ENCODE results near the gene CCDC77. TPM values are rescaled to one million over a fixed set of nuclear protein-coding genes. Genes with fewer than 3 reads are reported as not detected.
A peak's percentile ranks its signal among the peaks of the same experiment; 100 is the strongest.
"Not testable (repeated sequence)": the region's sequence is repeated elsewhere in the genome, so short reads cannot be mapped to it uniquely, and the experiment has no call there.

Gene CCDC77
- total RNA-seq, 5 donors from 2014 or later (not counting 1 experiment from before 2014, with no cell fraction given): 9.7 to 14.6 (median 10.3) TPM

DNA sequence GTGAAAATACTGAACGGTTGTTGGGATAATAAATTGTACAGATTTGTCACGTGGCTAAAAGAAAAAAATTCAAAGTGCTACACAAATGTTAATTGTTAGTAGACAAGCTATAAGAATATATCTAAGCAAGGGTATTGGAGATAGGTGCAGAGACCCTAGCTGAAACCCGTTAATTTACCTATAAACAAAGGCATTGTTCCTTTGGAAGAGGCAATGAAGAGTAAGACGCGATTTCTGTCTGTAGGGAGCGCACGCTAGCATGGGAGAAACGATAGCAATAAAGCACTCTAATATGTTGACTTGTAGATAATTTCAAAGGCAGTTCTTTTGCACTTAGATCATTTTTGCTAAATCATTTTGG is 565 bp downstream of the CCDC77 start:
- H3K27me3 ChIP-seq (replicated peaks in 1 of 2; ENCODE audit: control insufficient read depth in 2 of 2, extremely low read depth in 1 of 2, insufficient read depth in 2 of 2, low read length in 1 of 2): no peaks in the 10 kb centered on the region
- H3K4me1 ChIP-seq (ENCODE audit: control insufficient read depth in 1 of 2, extremely low read depth in 1 of 2, insufficient read depth in 2 of 2, low read length in 2 of 2): peaks cover 5 to 10% of the 10 kb centered on the region in 2 experiments
- peak in 6 of 35 experiments; percentile 3 to 36 (median 6) for DNase-seq
- peak overlapping the region; percentile 70 to 71 for H3K4me3 ChIP-seq (ENCODE audit: control insufficient read depth in 1 of 2, extremely low read depth in 1 of 2, low read length in 1 of 2)
- no peaks in the 10 kb centered on the region for H3K27me3 Mint-ChIP-seq
- ChIA-PET POLR2A (interaction anchor here in 1 of 2 donors (0.6 kb wide), 1 partner anchor 13 kb away, joined by 5 read pairs; the partner anchor contains the start of gene KDM5A), CTCF (interaction anchor here (0.5 to 2.9 kb wide), 6 partner anchors 13 to 212 kb away, joined by 3 to 26 read pairs (median 3); partner anchors contain the start of gene KDM5A (in 1 of the 2))
- no peak for ATAC-seq (replicated peaks in 1 of 4)
- H3K36me3 Mint-ChIP-seq: peaks cover 17% of the 10 kb centered on the region
- H3K4me1 Mint-ChIP-seq: peaks cover 0 to 5% (median 2%) of the 10 kb centered on the region in 3 donors
- H3K9me3 ChIP-seq: no peaks in the 10 kb centered on the region
- WGBS (ENCODE audit: insufficient coverage): 10% methylated on average over 3 of the region's 8 CpGs
- no peaks in the 10 kb centered on the region for H3K36me3 ChIP-seq (ENCODE audit: control insufficient read depth in 2 of 2, extremely low read depth in 1 of 2, insufficient read depth in 1 of 2, low read length in 1 of 2)
- no peak overlapping the region for H3K27ac Mint-ChIP-seq
- peak overlapping the region; percentile 37 for H3K27ac ChIP-seq (ENCODE audit: low read length)
- no peak overlapping the region for H3K4me3 Mint-ChIP-seq
- H3K9me3 Mint-ChIP-seq: no peaks in the 10 kb centered on the region

DNA sequence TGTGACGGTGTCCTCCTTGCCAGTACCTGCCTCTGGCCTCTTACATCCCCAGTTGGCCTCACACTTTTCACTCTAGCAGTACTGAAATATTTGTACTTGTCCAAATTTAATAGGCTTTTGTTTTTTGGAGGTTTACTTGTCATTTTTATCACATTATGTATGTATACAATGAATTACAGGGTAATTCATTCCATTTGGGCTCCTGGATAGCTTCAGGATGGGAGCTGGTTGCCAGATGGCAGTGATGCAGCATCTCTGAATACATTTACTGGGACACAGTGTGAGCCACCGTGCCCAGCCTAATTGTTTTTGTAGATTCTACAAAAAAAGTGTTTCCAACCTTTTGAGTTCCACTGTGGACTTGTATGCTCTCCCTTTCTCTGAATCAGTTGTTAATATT is 13.4 kb downstream of the CCDC77 start:
- no peak for ATAC-seq (replicated peaks in 1 of 4)
- Histone ChIP-seq H3K27ac (ENCODE audit: low read length) (no peak overlapping the region), H3K36me3 (ENCODE audit: control insufficient read depth in 2 of 2, extremely low read depth in 1 of 2, insufficient read depth in 1 of 2, low read length in 1 of 2) (peaks cover 5 to 45% of the 10 kb centered on the region in 2 donors), H3K27me3 (replicated peaks in 1 of 2; ENCODE audit: control insufficient read depth in 2 of 2, extremely low read depth in 1 of 2, insufficient read depth in 2 of 2, low read length in 1 of 2) (no peaks in the 10 kb centered on the region), H3K4me3 (ENCODE audit: control insufficient read depth in 1 of 2, extremely low read depth in 1 of 2, low read length in 1 of 2) (no peak overlapping the region), H3K4me1 (ENCODE audit: control insufficient read depth in 1 of 2, extremely low read depth in 1 of 2, insufficient read depth in 2 of 2, low read length in 2 of 2) (no peaks in the 10 kb centered on the region), H3K9me3 (no peaks in the 10 kb centered on the region)
- Mint-ChIP-seq H3K4me3 (no peak overlapping the region), H3K4me1 (no peaks in the 10 kb centered on the region), H3K27me3 (no peaks in the 10 kb centered on the region), H3K9me3 (no peaks in the 10 kb centered on the region), H3K36me3 (peaks cover 43% of the 10 kb centered on the region), H3K27ac (no peak overlapping the region)
- no peak for DNase-seq
- no CpG with 5 or more reads among the region's 2 CpGs for WGBS (ENCODE audit: insufficient coverage)
- POLR2A ChIA-PET: no interaction called here
- CTCF ChIA-PET: no interaction called here

DNA sequence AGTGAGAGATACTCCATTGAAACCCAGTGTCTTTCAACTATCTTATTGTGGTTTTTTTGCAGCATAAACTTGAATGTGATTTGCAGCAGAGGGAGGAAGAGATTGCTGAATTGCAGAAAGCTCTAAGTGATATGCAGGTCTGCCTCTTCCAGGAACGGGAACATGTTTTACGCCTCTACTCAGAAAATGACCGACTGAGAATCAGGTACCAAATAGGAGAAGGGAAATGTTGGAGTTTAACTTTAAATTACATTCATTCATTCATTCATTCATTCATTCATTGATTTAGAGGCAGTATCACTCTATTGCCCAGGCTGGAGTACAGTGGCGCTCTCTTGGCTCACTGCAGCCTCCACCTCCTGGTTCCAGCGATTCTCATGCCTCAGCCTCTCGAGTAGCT is 17.0 kb downstream of the CCDC77 start:
- POLR2A ChIA-PET: no interaction called here
- Mint-ChIP-seq H3K4me1 (no peaks in the 10 kb centered on the region), H3K9me3 (no peaks in the 10 kb centered on the region), H3K4me3 (no peak overlapping the region), H3K36me3 (peaks cover 29% of the 10 kb centered on the region), H3K27me3 (no peaks in the 10 kb centered on the region), H3K27ac (no peak overlapping the region)
- DNase-seq (no peak), ATAC-seq (replicated peaks in 1 of 4) (no peak)
- peaks cover 5 to 36% of the 10 kb centered on the region in 2 donors for H3K36me3 ChIP-seq (ENCODE audit: control insufficient read depth in 2 of 2, extremely low read depth in 1 of 2, insufficient read depth in 1 of 2, low read length in 1 of 2)
- H3K4me1 ChIP-seq (ENCODE audit: control insufficient read depth in 1 of 2, extremely low read depth in 1 of 2, insufficient read depth in 2 of 2, low read length in 2 of 2): no peaks in the 10 kb centered on the region
- H3K4me3 ChIP-seq (ENCODE audit: control insufficient read depth in 1 of 2, extremely low read depth in 1 of 2, low read length in 1 of 2): no peak overlapping the region
- 100% methylated on average over 1 of the region's 6 CpGs for WGBS (ENCODE audit: insufficient coverage)
- H3K9me3 ChIP-seq: no peaks in the 10 kb centered on the region
- CTCF ChIA-PET: no interaction called here
- H3K27ac ChIP-seq (ENCODE audit: low read length): no peak overlapping the region
- H3K27me3 ChIP-seq (replicated peaks in 1 of 2; ENCODE audit: control insufficient read depth in 2 of 2, extremely low read depth in 1 of 2, insufficient read depth in 2 of 2, low read length in 1 of 2): no peaks in the 10 kb centered on the region

DNA sequence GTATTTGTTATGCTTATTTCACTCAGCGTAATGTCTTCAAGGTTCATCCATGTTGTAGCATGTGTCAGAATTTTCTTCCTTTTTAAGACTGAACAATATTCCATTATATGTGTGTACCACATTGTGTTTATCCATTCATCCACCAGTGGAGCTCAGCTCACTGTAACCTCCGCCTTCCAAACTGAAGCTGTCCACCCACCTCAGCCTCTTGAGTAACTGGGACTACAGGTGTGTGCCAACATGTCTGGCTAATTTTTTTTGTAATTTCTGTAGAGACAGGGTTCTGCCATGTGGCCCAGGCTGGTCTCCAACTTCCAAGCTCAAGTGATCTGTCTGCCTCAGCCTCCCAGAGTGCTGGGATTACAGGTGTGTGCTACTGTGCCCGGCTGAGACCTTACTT is 21.1 kb downstream of the CCDC77 start:
- H3K4me1 Mint-ChIP-seq: no peaks in the 10 kb centered on the region
- H3K27ac Mint-ChIP-seq: no peak overlapping the region
- H3K27ac ChIP-seq (ENCODE audit: low read length): no peak overlapping the region
- no peaks in the 10 kb centered on the region for H3K27me3 ChIP-seq (replicated peaks in 1 of 2; ENCODE audit: control insufficient read depth in 2 of 2, extremely low read depth in 1 of 2, insufficient read depth in 2 of 2, low read length in 1 of 2)
- no peaks in the 10 kb centered on the region for H3K4me1 ChIP-seq (ENCODE audit: control insufficient read depth in 1 of 2, extremely low read depth in 1 of 2, insufficient read depth in 2 of 2, low read length in 2 of 2)
- ChIA-PET CTCF (no interaction called here), POLR2A (no interaction called here)
- no peak overlapping the region for H3K4me3 Mint-ChIP-seq
- H3K36me3 ChIP-seq (ENCODE audit: control insufficient read depth in 2 of 2, extremely low read depth in 1 of 2, insufficient read depth in 1 of 2, low read length in 1 of 2): peaks cover 5 to 29% of the 10 kb centered on the region in 2 donors
- H3K9me3 ChIP-seq: no peaks in the 10 kb centered on the region
- WGBS (ENCODE audit: insufficient coverage): 100% methylated on average over 1 of the region's 3 CpGs
- H3K36me3 Mint-ChIP-seq: peaks cover 29% of the 10 kb centered on the region
- H3K4me3 ChIP-seq (ENCODE audit: control insufficient read depth in 1 of 2, extremely low read depth in 1 of 2, low read length in 1 of 2): no peak overlapping the region
- no peaks in the 10 kb centered on the region for H3K27me3 Mint-ChIP-seq
- DNase-seq: no peak
- ATAC-seq (replicated peaks in 1 of 4): no peak
- H3K9me3 Mint-ChIP-seq: no peaks in the 10 kb centered on the region

DNA sequence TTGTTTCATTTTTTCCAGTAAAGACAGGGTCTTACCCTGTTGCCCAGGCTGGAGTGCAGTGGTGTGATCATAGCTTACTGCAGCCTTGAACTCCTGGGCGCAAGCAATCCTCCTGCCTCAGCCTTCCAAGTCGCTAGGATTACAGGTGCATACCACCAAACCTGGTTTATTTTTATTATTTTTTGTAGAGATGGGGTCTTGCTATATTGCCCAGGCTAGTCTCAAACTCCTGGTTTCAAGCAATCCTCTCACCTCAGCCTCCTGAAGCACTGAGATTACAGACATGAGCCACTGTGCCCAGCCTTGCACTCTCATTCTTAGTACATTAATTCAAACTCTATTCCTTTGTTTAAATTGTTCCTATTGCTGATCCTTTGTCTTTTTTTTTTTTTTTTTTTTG is 34.3 kb downstream of the CCDC77 start:
- H3K4me1 ChIP-seq (ENCODE audit: control insufficient read depth in 1 of 2, extremely low read depth in 1 of 2, insufficient read depth in 2 of 2, low read length in 2 of 2); H3K9me3 Mint-ChIP-seq; H3K27ac Mint-ChIP-seq; ATAC-seq (replicated peaks in 1 of 4); H3K4me3 Mint-ChIP-seq; POLR2A ChIA-PET; H3K27ac ChIP-seq (ENCODE audit: low read length); DNase-seq; H3K9me3 ChIP-seq; H3K4me3 ChIP-seq (ENCODE audit: control insufficient read depth in 1 of 2, extremely low read depth in 1 of 2, low read length in 1 of 2); H3K4me1 Mint-ChIP-seq; H3K27me3 Mint-ChIP-seq; H3K27me3 ChIP-seq (replicated peaks in 1 of 2; ENCODE audit: control insufficient read depth in 2 of 2, extremely low read depth in 1 of 2, insufficient read depth in 2 of 2, low read length in 1 of 2): not testable (repeated sequence)
- H3K36me3 ChIP-seq (ENCODE audit: control insufficient read depth in 2 of 2, extremely low read depth in 1 of 2, insufficient read depth in 1 of 2, low read length in 1 of 2): peaks cover 14 to 49% of the 10 kb centered on the region in 2 donors
- CTCF ChIA-PET: interaction anchor here in 1 of 2 donors (0.7 kb wide), 1 partner anchor 17 kb away, joined by 5 read pairs; no protein-coding TSS in a partner anchor
- peaks cover 63% of the 10 kb centered on the region for H3K36me3 Mint-ChIP-seq
- no CpG with 5 or more reads among the region's 2 CpGs for WGBS (ENCODE audit: insufficient coverage)

DNA sequence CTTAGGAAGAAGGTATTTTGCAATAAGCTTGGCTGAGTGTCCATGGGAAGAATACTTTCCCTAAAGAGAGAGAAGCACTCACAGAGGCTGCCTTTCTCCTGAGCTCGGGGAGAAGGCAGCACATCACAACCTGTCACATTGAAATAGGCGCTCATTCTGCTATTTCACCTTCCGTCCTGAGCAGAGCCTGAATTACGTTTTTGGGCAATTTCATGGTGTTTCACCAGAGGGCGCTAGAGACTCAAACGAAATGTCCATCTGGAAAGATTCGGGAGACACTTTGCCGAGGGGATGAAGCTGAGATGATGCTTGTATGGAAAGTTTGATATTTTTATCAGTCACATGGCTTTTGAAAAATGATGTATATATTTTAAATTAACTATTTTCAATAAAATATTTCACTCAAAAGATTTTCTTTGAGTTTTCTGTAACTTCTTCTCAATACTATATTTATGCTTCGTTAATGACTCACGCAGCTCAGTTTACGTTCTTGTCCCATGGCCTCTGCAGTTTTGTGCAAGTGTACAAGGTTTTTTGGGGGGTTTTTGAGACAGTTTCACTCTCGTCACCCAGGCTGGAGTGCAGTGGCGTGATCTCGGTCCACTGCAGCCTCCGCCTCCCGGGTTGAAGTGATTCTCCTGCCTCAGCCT is 40.9 kb downstream of the CCDC77 start:
- peak in 23 of 35 experiments; percentile 9 to 70 (median 29) for DNase-seq
- peak in 1 of 4 experiments; percentile 26 for ATAC-seq (replicated peaks in 1 of 4)

More for the DNA sequence above, 40.9 kb downstream of the CCDC77 start:
- Mint-ChIP-seq H3K4me1 (no peaks in the 10 kb centered on the region), H3K9me3 (no peaks in the 10 kb centered on the region), H3K4me3 (no peak overlapping the region), H3K36me3 (peaks cover 28% of the 10 kb centered on the region), H3K27ac (no peak overlapping the region), H3K27me3 (peaks cover 0 to 4% of the 10 kb centered on the region in 2 donors)
- Histone ChIP-seq H3K36me3 (ENCODE audit: control insufficient read depth in 2 of 2, extremely low read depth in 1 of 2, insufficient read depth in 1 of 2, low read length in 1 of 2) (peaks cover 0 to 17% of the 10 kb centered on the region in 2 donors), H3K27ac (ENCODE audit: low read length) (no peak overlapping the region), H3K9me3 (no peaks in the 10 kb centered on the region), H3K27me3 (replicated peaks in 1 of 2; ENCODE audit: control insufficient read depth in 2 of 2, extremely low read depth in 1 of 2, insufficient read depth in 2 of 2, low read length in 1 of 2) (peaks cover 0 to 2% of the 10 kb centered on the region in 2 experiments), H3K4me1 (ENCODE audit: control insufficient read depth in 1 of 2, extremely low read depth in 1 of 2, insufficient read depth in 2 of 2, low read length in 2 of 2) (no peaks in the 10 kb centered on the region), H3K4me3 (ENCODE audit: control insufficient read depth in 1 of 2, extremely low read depth in 1 of 2, low read length in 1 of 2) (no peak overlapping the region)
- CTCF ChIA-PET: interaction anchor here (0.5 to 1.8 kb wide), 16 partner anchors 8 to 650 kb away, joined by 3 to 9 read pairs (median 3); no protein-coding TSS in a partner anchor
- POLR2A ChIA-PET: no interaction called here
- no CpG with 5 or more reads among the region's 16 CpGs for WGBS (ENCODE audit: insufficient coverage)
